ENCODE results near the gene NOS2.
"Not testable (repeated sequence)": the region's sequence is repeated elsewhere in the genome, so short reads cannot be mapped to it uniquely, and the experiment has no call there.

NOS2 gene

GRCh38 chr17:27783440-27784350 is 16.6 kb downstream of the NOS2 start:
- DNase-seq, result no peak

- DNase-seq, result no peak
These were observed 17.5 kb downstream of the NOS2 start for GRCh38 chr17:27782791-27783206.

- DNase-seq, result no peak
These were observed 19.4 kb downstream of the NOS2 start for GRCh38 chr17:27780828-27781404.

- no peak for DNase-seq
These were observed 20.1 kb downstream of the NOS2 start for GRCh38 chr17:27780092-27780827.

- DNase-seq, result peak; percentile 18
These were observed 22.1 kb downstream of the NOS2 start for GRCh38 chr17:27778183-27778582.

- no peak for DNase-seq
These were observed 23.3 kb downstream of the NOS2 start for GRCh38 chr17:27776882-27777624.

GRCh38 chr17:27771586-27771985 is 28.7 kb downstream of the NOS2 start:
- DNase-seq, result no peak

GRCh38 chr17:27770877-27771276 is 29.5 kb downstream of the NOS2 start:
- DNase-seq, result no peak

GRCh38 chr17:27768858-27769410 is 31.4 kb downstream of the NOS2 start:
- DNase-seq, result no peak

GRCh38 chr17:27766438-27766837 is 33.9 kb downstream of the NOS2 start:
- no peak for DNase-seq

- DNase-seq, result no peak
These were observed 35.0 kb downstream of the NOS2 start for GRCh38 chr17:27765353-27765752.

- no peak for DNase-seq
These were observed 35.7 kb downstream of the NOS2 start for GRCh38 chr17:27764589-27764988.

GRCh38 chr17:27762527-27763305 is 37.6 kb downstream of the NOS2 start:
- peak; percentile 24 for DNase-seq

- not testable (repeated sequence) for DNase-seq
These were observed 39.4 kb downstream of the NOS2 start for GRCh38 chr17:27760931-27761330.

GRCh38 chr17:27760069-27760885 is 40.1 kb downstream of the NOS2 start:
- DNase-seq, result peak; percentile 77

- no peak for DNase-seq
These were observed 40.8 kb downstream of the NOS2 start for GRCh38 chr17:27759528-27759927.

GRCh38 chr17:27756467-27757371 is 43.6 kb downstream of the NOS2 start:
- peak; percentile 73 for DNase-seq

GRCh38 chr17:27755706-27756466 is 44.4 kb downstream of the NOS2 start:
- DNase-seq, result no peak

- no peak for DNase-seq
These were observed 45.8 kb downstream of the NOS2 start for GRCh38 chr17:27754549-27754948.

Data from activated CD4-positive, alpha-beta T cell treated with anti-CD3 and anti-CD28 coated beads, Interleukin-2, Interleukin-6, amounts not matched to agents 100 ng/mL and 50 ng/mL, durations not matched to agents 16 hours and 8 hours (primary cell).